ENCODE data around the gene KIF12.

Gene KIF12

DNA sequence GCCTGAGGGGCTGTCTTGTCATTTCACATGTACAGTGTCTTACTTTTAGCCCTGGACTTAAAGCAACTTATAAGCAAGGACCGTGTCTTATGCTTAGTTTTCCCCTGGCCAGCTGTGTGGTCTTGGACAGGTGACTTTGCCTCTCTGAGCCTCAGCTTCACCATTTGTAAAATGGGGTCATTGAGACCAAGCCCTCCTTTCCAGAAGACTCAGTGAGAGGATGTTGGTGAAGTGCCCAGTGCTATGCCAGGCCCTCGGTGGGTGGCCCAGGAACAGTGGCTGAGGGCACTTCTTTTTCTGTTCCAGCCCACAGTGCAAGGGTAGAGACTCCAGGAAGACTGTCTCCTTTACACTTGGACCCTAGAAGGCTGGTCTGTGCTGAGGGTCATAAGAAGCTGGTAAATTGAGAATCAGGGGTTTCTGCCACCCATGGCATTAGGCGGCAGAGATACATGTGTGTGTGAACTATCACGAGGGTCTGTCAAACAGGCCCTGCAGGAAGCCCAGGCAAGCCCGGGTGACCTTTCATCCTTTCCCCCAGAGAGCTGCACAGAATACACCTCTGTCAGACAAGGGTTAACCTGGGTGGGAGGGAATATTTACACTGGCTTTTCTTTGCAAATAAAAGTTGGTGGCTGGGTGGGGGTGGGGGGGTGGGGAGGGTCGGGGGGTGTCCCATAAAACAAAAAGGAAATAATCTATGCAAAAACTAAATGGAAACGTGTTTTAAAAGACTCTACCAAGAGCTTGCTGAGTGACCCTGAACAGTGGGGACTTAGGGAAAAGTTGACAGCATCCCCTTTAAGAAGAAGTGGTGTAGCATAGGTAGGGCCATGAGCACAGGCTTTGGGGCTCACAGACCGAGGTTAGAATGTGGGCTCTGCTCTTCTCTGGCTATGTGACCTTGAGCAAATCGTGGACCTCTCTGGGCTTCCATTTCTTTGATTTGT, 20.4 kb upstream of the KIF12 start:
- TF ChIP-seq, protein P1, sequence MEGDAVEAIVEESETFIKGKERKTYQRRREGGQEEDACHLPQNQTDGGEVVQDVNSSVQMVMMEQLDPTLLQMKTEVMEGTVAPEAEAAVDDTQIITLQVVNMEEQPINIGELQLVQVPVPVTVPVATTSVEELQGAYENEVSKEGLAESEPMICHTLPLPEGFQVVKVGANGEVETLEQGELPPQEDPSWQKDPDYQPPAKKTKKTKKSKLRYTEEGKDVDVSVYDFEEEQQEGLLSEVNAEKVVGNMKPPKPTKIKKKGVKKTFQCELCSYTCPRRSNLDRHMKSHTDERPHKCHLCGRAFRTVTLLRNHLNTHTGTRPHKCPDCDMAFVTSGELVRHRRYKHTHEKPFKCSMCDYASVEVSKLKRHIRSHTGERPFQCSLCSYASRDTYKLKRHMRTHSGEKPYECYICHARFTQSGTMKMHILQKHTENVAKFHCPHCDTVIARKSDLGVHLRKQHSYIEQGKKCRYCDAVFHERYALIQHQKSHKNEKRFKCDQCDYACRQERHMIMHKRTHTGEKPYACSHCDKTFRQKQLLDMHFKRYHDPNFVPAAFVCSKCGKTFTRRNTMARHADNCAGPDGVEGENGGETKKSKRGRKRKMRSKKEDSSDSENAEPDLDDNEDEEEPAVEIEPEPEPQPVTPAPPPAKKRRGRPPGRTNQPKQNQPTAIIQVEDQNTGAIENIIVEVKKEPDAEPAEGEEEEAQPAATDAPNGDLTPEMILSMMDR (IDR thresholded peaks at IDR 0.05; ENCODE audit: borderline replicate concordance, control extremely low read depth, extremely low read depth, insufficient read depth, missing control alignments), result no peak
- in situ Hi-C loops (cut with MboI; ENCODE audit: low sequenced_read_pairs, unreplicated experiment), result no loop called here
- DNase-seq (ENCODE audit: low spot score), result no peak

DNA sequence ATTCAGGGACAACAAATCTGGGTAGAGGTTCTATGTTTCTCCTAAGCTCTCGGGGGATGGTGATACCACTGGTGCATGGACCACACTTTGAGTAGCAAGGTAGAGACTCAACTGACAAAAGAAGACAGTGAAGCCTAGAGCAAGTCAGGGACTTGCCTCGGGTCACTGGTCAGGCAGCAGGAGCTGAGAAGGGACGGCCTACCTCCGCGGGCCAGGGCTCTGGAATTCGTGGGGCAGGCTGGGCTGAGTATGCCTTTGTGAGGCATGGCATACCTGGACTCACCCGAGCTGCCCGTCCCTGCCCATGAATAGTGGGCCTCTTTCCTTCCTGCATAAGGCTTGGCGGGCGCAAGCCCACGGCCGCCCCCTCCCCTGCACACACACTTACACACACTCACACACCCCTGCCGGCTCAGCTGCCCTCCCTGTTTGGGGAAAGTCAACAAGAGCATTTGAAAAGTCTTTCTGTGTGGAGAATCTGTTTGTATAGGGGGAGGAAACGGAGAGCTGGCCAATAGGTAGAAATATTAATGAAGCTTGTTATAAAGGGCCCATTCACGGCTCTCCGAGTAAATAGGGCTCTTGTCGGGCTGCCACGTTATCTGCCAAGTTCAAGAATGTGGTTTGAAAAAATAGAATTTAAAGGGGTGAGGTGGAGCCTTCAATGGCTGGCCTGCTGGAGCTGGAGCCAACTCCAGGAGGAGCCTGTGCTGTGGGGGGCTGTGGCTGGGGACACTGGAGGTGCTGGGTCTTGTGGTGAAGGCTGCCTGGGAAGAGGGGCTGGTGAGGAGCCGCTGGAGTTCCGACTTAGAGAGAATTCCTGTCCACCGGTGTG, 19.1 kb upstream of the KIF12 start:
- in situ Hi-C loops (cut with MboI; ENCODE audit: low sequenced_read_pairs, unreplicated experiment), result no loop called here
- DNase-seq (ENCODE audit: low spot score), result no peak
- TF ChIP-seq, protein P1 (IDR thresholded peaks at IDR 0.05; ENCODE audit: borderline replicate concordance, control extremely low read depth, extremely low read depth, insufficient read depth, missing control alignments), result no peak

DNA sequence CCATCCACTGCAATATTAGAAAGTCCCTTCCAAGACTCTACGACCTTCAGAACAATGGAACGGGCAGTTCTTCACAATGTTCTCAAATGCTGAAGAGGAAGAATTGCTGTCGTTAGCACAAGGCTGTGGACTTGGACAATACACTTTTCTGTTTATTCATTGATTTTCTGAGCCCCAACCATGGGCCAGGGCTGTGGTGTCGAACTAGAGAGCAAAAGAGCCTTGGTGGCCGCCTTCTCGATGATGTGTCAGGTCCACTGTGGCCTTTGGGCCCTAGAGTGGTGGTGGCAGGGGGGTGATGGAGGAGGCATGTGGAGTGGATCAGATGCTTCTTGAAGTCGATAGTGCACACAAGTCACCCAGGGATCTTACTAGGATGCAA, 18.5 kb upstream of the KIF12 start:
- TF ChIP-seq, protein P1 (IDR thresholded peaks at IDR 0.05; ENCODE audit: borderline replicate concordance, control extremely low read depth, extremely low read depth, insufficient read depth, missing control alignments), result no peak
- no peak for DNase-seq (ENCODE audit: low spot score)
- in situ Hi-C loops (cut with MboI; ENCODE audit: low sequenced_read_pairs, unreplicated experiment), result no loop called here

DNA sequence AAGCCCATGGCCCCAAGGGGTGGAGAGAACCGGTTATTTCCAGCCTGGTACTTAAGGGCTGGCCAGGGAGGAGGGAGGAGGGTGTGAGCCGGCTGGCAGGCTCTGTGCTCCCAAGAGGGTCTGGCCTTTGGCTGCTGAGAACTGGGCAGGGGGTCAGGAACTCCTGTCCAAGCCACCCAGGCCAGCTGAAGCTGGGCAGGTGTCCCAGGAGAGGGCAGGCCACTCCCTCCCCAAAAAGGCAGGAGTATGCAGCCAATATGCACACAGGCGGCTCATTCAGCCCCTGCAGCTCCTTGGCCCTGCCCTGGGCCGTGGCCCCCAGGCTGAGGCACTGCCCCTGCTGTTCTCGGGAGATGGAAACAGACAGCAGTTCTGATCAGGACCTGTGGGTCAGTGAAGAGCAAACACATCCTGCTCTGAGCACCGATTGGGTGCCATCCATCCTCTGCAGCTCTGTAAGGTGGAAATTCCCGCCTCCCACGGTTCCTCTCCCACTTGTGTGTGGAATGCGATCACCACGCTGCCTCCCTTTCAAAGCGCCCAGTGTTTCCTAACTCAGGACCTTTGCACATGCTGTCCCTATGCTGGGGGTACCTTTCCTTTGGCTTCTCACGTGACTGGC, 17.1 kb upstream of the KIF12 start:
- DNase-seq (ENCODE audit: low spot score), result no peak
- in situ Hi-C loops (cut with MboI; ENCODE audit: low sequenced_read_pairs, unreplicated experiment), result no loop called here
- TF ChIP-seq, protein P1 (IDR thresholded peaks at IDR 0.05; ENCODE audit: borderline replicate concordance, control extremely low read depth, extremely low read depth, insufficient read depth, missing control alignments), result no peak

DNA sequence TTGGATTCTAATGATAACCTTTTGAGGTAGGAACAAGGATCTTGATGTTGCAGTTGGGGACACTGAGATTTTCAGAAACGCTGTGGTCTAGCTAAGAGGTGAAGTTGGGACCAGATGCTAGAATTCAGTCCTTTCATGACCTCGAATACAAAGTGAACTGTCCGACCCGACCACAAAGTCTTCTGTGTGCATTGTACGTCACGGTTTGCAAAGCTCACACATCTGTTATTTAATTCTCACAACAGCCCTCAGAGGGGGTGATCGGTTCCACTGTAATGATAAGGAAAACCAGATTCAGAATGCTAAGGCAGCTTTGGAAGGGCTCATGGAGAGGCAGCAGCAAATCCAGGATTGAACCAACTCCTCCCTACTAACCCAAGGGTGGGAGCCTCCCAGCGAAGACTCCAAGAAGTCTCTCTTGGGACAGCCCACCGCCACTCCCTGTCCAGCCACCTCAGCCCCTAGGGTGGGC, 16.6 kb upstream of the KIF12 start:
- DNase-seq (ENCODE audit: low spot score), result no peak
- TF ChIP-seq, protein P1 (IDR thresholded peaks at IDR 0.05; ENCODE audit: borderline replicate concordance, control extremely low read depth, extremely low read depth, insufficient read depth, missing control alignments), result no peak
- in situ Hi-C loops (cut with MboI; ENCODE audit: low sequenced_read_pairs, unreplicated experiment), result no loop called here

DNA sequence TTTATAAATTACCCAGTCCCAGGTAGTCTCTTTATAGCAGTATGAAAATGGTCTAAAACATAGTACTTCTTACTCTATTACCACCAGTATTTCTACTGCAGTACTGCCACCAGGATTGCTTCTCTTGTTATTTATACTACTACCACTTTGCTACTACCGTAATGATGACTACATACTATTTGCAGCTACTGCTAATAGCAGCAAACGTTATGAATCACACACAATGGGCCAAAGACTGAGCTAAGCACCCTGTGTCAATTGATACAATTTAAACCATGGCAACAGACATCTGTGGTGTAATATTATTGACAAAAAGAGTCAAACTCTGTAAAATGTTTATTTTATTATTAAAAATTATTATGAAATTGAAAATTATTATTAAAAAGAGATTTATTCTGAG, 15.3 kb upstream of the KIF12 start:
- no peak for DNase-seq (ENCODE audit: low spot score)
- TF ChIP-seq, protein P1 (IDR thresholded peaks at IDR 0.05; ENCODE audit: borderline replicate concordance, control extremely low read depth, extremely low read depth, insufficient read depth, missing control alignments), result no peak
- in situ Hi-C loops (cut with MboI; ENCODE audit: low sequenced_read_pairs, unreplicated experiment), result no loop called here

Measured in GM13976 (cell line).